Measurements from ENCODE around the gene CARM1. TPM values are rescaled to one million over a fixed set of nuclear protein-coding genes. Genes with fewer than 3 reads are reported as not detected.
A peak's percentile ranks its signal among the peaks of the same experiment; 100 is the strongest.

CARM1 gene
- total and polyA plus RNA-seq, 2 of the 13 experiments (the other 11 are each of a cell fraction or from before 2014, with no cell fraction given) = 27.6 to 55.8 TPM

DNA sequence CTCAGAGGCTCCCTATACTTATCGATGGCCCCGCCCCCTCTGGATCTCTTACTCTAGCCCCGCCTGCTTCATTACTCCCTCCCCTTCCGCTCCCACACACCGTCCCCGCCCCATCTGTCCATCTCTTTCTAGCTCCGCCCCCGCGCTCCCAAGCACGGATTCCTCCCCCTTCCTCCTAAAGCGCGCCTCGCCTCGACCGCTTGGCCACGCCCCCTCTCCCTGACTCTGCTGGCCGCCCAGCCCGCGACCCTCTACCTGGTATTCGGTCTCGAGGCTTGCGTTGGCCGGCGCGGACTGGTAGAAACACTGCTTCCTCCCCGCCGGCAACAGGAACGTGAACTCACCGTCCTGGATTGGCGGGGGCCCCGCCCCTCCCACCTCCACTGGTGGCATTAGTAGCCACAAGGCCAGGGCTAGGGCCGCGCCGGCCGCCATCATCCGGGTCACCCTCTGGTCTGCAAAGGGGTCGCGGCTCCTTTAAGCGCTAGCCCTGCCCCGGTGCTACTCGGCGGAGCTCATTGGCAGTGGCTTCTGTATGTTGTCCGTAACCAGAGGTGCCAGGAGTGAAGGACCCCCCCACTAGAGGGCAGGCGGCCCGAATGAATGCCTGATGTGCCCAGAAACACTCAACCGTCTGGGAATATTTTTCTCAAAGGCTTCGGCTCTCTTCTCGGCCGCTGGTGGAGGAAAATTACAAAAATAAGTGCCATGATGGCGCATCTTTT lies 35.4 kb upstream of the CARM1 start, which contains the start of gene TMED1 (continued):
- TF ChIP-seq, protein P1, sequence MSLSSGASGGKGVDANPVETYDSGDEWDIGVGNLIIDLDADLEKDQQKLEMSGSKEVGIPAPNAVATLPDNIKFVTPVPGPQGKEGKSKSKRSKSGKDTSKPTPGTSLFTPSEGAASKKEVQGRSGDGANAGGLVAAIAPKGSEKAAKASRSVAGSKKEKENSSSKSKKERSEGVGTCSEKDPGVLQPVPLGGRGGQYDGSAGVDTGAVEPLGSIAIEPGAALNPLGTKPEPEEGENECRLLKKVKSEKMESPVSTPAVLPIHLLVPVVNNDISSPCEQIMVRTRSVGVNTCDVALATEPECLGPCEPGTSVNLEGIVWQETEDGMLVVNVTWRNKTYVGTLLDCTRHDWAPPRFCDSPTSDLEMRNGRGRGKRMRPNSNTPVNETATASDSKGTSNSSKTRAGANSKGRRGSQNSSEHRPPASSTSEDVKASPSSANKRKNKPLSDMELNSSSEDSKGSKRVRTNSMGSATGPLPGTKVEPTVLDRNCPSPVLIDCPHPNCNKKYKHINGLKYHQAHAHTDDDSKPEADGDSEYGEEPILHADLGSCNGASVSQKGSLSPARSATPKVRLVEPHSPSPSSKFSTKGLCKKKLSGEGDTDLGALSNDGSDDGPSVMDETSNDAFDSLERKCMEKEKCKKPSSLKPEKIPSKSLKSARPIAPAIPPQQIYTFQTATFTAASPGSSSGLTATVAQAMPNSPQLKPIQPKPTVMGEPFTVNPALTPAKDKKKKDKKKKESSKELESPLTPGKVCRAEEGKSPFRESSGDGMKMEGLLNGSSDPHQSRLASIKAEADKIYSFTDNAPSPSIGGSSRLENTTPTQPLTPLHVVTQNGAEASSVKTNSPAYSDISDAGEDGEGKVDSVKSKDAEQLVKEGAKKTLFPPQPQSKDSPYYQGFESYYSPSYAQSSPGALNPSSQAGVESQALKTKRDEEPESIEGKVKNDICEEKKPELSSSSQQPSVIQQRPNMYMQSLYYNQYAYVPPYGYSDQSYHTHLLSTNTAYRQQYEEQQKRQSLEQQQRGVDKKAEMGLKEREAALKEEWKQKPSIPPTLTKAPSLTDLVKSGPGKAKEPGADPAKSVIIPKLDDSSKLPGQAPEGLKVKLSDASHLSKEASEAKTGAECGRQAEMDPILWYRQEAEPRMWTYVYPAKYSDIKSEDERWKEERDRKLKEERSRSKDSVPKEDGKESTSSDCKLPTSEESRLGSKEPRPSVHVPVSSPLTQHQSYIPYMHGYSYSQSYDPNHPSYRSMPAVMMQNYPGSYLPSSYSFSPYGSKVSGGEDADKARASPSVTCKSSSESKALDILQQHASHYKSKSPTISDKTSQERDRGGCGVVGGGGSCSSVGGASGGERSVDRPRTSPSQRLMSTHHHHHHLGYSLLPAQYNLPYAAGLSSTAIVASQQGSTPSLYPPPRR (CRISPR knock-in tag; IDR thresholded peaks at IDR 0.05; ENCODE audit: borderline replicate concordance) = peak; percentile 71
- TF ChIP-seq ZNF552 (CRISPR knock-in tag; IDR thresholded peaks at IDR 0.05; ENCODE audit: borderline replicate concordance) = no peak
- no peak for TF ChIP-seq ARID2 (CRISPR knock-in tag; IDR thresholded peaks at IDR 0.05; ENCODE audit: borderline replicate concordance)
- TF ChIP-seq HCFC1 (IDR thresholded peaks at IDR 0.05; ENCODE audit: low read depth, low read length) = no peak
- TF ChIP-seq ZNF333 (CRISPR knock-in tag; IDR thresholded peaks at IDR 0.05; ENCODE audit: borderline replicate concordance) = no peak
- 0 out of 2 replicates have a peak, but pooled peaks have one; percentile 15 for TF ChIP-seq ZNF607 (CRISPR knock-in tag; IDR thresholded peaks at IDR 0.05; ENCODE audit: borderline replicate concordance)
- TF ChIP-seq ZBTB7A (CRISPR knock-in tag; IDR thresholded peaks at IDR 0.05) = no peak
- TF ChIP-seq HOXA9 (CRISPR knock-in tag; IDR thresholded peaks at IDR 0.05; ENCODE audit: borderline replicate concordance) = no peak
- 0 out of 2 replicates have a peak, but pooled peaks have one; percentile 72 for TF ChIP-seq ZNF678 (CRISPR knock-in tag; IDR thresholded peaks at IDR 0.05)
- no peak for TF ChIP-seq MIER2 (CRISPR knock-in tag; IDR thresholded peaks at IDR 0.05)
- TF ChIP-seq JUNB (CRISPR knock-in tag; IDR thresholded peaks at IDR 0.05; ENCODE audit: borderline replicate concordance) = no peak
- TF ChIP-seq HNRNPLL (IDR thresholded peaks at IDR 0.05; ENCODE audit: low read depth, low read length, poor library complexity, severe bottlenecking) = peak; percentile 53
- no peak for TF ChIP-seq RORA (CRISPR knock-in tag; IDR thresholded peaks at IDR 0.05)
- TF ChIP-seq ZNF747 (CRISPR knock-in tag; IDR thresholded peaks at IDR 0.05; ENCODE audit: borderline replicate concordance) = 0 out of 2 replicates have a peak, but pooled peaks have one; percentile 8
- TF ChIP-seq ZNF383 (CRISPR knock-in tag; IDR thresholded peaks at IDR 0.05; ENCODE audit: borderline replicate concordance) = peak; percentile 92; the same call in 1 of the 2 replicates
- TF ChIP-seq ZNF564 (CRISPR knock-in tag; IDR thresholded peaks at IDR 0.05) = no peak; the same call in 1 of the 2 replicates
- no peak; the same call in 1 of the 2 replicates for TF ChIP-seq ZNF296 (CRISPR knock-in tag; conservative IDR thresholded peaks at IDR 0.05)
- TF ChIP-seq ZMAT3 (CRISPR knock-in tag; conservative IDR thresholded peaks at IDR 0.05) = peak; percentile 33; the same call in 1 of the 2 replicates
- no peak for TF ChIP-seq ISX (CRISPR knock-in tag; conservative IDR thresholded peaks at IDR 0.05)
- TF ChIP-seq ZNF224 (CRISPR knock-in tag; IDR thresholded peaks at IDR 0.05) = no peak
- TF ChIP-seq LBX2 (CRISPR knock-in tag; IDR thresholded peaks at IDR 0.05; ENCODE audit: borderline replicate concordance) = peak; percentile 77; the same call in 1 of the 2 replicates
- TF ChIP-seq ZNF234 (CRISPR knock-in tag; conservative IDR thresholded peaks at IDR 0.05) = no peak
- TF ChIP-seq U2AF2 (IDR thresholded peaks at IDR 0.05; ENCODE audit: low read depth, low read length) = no peak
- TF ChIP-seq ZNF138 (CRISPR knock-in tag; IDR thresholded peaks at IDR 0.05; ENCODE audit: low read depth) = peak; percentile 44; the same call in 1 of the 2 replicates
- no peak for TF ChIP-seq HNF4A (CRISPR knock-in tag; IDR thresholded peaks at IDR 0.05)
